ENCODE data around the gene EXTL2.

The EXTL2 gene

DNA sequence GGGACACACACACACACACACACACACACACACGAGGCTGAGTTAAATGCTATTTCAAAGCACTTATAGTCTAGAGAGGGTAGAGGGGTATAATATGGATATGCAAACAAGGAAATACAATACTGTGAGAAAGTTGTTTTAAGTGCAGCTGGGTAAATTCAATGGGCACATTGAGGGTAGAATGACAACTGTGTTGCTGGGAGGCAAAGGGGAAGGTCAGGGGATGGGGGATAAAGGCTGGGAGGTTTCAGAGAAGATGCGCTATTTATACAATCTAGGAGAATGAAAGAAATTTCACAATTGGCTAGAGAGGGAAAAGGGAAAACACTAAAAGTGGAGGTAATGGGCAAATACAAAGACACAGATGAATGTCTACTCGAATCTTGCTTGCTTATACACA is 19.4 kb downstream of the EXTL2 start:
- H3K4me3 ChIP-seq (ENCODE audit: low read length): no peak overlapping the region
- TF ChIP-seq, protein P1, sequence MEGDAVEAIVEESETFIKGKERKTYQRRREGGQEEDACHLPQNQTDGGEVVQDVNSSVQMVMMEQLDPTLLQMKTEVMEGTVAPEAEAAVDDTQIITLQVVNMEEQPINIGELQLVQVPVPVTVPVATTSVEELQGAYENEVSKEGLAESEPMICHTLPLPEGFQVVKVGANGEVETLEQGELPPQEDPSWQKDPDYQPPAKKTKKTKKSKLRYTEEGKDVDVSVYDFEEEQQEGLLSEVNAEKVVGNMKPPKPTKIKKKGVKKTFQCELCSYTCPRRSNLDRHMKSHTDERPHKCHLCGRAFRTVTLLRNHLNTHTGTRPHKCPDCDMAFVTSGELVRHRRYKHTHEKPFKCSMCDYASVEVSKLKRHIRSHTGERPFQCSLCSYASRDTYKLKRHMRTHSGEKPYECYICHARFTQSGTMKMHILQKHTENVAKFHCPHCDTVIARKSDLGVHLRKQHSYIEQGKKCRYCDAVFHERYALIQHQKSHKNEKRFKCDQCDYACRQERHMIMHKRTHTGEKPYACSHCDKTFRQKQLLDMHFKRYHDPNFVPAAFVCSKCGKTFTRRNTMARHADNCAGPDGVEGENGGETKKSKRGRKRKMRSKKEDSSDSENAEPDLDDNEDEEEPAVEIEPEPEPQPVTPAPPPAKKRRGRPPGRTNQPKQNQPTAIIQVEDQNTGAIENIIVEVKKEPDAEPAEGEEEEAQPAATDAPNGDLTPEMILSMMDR (conservative IDR thresholded peaks at IDR 0.05; ENCODE audit: low read depth, low read length): no peak
- no peak for DNase-seq (ENCODE audit: low read depth)

DNA sequence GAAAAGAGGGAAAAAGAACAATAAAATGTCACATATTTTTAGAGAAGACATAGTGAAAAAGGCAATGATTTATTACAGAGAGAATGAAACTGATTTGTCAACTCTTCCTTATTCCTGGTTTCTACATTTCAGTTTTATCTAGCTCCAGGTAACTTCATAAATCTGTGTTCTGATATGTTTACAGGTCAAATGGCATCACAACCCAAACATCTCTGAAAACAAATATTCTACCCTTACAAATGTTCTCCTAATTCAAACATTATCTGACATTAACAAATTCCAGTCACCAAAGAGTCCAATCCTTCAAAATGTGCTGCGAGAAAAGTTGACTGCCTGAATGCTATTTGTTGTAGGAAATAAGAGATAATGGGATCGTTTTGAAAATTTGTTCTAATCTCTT is 20.2 kb downstream of the EXTL2 start:
- DNase-seq (ENCODE audit: low read depth): no peak
- no peak overlapping the region for H3K4me3 ChIP-seq (ENCODE audit: low read length)
- TF ChIP-seq, protein P1 (conservative IDR thresholded peaks at IDR 0.05; ENCODE audit: low read depth, low read length): no peak

DNA sequence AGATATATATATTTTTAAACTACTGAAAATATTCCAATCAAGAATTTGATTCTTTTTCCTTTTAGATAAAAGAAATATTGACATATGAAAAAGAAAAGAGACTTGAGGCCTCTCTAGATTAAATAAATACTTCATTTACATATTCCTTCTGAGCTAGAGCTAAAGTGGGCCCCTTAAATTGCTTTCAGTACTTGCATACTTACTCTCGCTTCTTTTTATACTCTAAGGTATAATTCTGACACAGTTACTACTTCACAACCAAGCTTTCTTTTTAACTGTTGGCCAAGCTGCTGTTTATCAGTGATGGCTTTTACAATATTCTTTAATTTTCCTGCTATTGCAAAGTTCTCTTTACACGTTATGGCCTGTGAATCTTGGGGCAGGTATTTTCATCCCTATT is 24.6 kb downstream of the EXTL2 start:
- H3K4me3 ChIP-seq (ENCODE audit: low read length): no peak overlapping the region
- DNase-seq (ENCODE audit: low read depth): no peak
- TF ChIP-seq, protein P1 (conservative IDR thresholded peaks at IDR 0.05; ENCODE audit: low read depth, low read length): no peak

DNA sequence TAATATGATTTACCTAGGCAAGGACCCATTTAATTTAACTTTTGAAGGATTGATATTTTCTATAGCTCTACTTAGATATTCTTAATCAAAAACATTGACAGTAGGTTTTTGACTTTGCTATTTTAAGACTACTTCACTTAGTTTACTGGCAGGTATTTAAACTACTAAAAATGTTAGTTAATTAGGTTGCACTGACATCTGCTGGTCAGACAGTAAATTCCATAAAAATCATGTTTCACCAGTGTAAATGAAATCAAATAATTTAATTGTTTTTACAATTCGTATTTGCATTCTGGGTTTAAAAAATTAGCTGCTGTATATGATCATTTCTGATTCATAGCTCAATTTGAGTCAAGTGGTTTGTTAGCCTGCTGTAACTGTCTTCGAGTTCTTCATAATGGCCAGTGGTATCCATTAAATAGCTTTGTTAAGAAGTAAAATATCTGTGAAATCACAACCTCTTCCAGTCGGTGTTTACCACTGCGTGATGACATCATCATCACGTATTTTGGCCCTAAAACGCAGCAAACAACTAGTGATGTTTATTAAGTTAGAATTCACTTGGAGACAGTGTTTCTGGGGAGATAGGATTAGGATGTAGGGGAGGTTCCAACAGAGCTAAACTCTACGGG is 26.2 kb downstream of the EXTL2 start:
- DNase-seq (ENCODE audit: low read depth): no peak
- H3K4me3 ChIP-seq (ENCODE audit: low read length): peak overlapping the region; percentile 27
- TF ChIP-seq, protein P1 (conservative IDR thresholded peaks at IDR 0.05; ENCODE audit: low read depth, low read length): peak; percentile 40

DNA sequence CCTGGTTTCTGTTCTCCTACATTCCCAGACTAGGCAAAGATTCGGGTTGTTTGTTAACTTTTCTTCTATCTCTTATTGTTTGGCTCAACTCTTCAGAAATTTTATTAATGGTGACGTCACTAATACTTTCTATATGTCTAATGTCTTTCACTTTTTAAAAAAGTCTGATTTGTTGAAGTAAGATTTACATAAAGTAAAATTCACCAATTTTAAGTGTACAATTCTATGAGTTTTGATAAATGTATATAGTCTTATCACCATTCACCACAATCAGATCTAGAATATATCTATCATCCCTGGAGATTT is 27.8 kb downstream of the EXTL2 start:
- TF ChIP-seq, protein P1 (conservative IDR thresholded peaks at IDR 0.05; ENCODE audit: low read depth, low read length): no peak
- H3K4me3 ChIP-seq (ENCODE audit: low read length): no peak overlapping the region
- DNase-seq (ENCODE audit: low read depth): no peak

DNA sequence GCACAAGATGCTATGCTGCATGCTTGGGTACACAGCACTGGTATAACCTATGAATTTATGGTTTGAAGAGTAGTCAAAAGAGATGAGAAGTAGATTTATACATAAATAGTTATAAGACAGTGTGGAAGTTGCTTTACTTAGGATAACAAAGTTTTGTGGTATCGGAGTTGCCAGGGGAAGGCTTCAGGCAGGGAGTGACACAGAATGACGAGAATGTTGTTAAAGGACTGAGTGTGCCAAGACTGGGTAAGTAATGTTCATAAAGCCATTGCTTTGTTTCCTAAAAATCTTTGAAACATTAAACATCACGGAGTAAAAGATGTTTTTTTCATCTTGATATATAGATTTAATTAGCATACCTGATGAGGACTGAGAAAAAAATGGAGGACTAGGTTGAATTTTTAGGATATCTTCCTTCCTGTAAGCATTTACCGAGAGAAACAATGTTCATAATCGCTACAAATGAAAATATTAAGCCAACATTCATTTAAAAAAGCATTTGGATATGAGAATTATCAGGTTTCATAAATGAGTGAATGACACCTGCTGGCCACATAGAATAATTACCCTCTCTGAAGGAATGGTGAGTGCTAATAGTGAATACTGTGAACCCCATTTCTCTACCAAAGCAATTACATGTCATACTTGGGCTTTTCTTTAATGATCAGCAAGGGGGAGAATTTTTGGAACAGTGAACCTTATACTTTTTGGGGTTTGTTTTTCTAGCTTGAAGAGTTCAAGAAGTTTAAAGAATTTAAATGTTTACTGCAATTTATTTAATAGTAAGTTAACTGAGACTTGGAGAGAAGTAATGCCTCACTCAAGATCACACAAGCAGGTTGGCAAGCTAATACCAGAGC is 28.4 kb downstream of the EXTL2 start:
- DNase-seq (ENCODE audit: low read depth): no peak
- no peak overlapping the region for H3K4me3 ChIP-seq (ENCODE audit: low read length)
- TF ChIP-seq, protein P1 (conservative IDR thresholded peaks at IDR 0.05; ENCODE audit: low read depth, low read length): peak; percentile 48

DNA sequence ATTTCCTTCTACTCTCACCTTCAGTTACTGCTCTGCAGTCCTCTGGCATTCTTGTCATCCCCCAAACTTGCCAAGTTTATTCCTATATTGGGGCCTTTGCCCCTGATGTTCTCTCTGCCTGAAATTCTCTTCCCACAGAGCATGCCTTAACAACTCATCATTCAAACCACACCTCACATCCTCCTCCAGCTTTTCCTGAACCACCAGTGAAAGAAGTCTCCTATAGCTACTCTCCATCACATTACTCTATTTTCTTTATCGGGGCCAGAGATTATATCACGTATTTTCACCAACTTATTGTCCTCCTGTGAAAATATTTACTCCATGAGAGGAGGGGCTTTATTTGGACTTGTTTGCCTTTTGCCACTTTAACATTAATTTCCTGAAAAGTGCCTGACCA is 32.1 kb downstream of the EXTL2 start:
- H3K4me3 ChIP-seq (ENCODE audit: low read length): no peak overlapping the region
- TF ChIP-seq, protein P1 (conservative IDR thresholded peaks at IDR 0.05; ENCODE audit: low read depth, low read length): no peak
- DNase-seq (ENCODE audit: low read depth): no peak
